GM18517 (cell line): ENCODE measurements around the gene PWWP2B.
"Not testable (repeated sequence)": the region's sequence is repeated elsewhere in the genome, so short reads cannot be mapped to it uniquely, and the experiment has no call there.

Source experiments
- ATAC-seq: cut with Tn5 transposase; IDR thresholded peaks from one replicate; pipeline ENCODE4 v1.9.1; 2021; ENCODE audit warnings: mild to moderate bottlenecking, moderate library complexity; ENCODE audit not compliant: unreplicated experiment

PWWP2B gene

DNA sequence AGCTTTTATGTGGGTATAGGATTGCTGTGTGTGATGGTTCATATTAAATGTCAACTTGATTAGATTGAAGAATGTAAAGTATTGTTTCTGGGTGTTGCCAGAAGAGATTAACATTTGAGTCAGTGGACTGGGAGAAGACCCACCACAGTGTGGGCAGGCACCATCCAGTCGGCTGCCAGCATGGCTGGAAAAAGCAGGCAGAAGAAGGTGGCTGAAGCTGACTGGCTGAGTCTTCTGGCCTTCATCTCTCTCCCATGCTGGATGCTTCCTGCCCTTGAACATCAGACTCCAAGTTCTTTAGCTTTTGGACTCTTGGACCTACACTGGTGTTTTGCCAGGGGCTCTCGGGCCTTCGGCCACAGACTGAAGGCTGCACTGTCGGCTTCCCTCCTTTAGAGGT lies 16.0 kb upstream of the PWWP2B start:
- ATAC-seq = not testable (repeated sequence)

GRCh38 chr10:132381741-132382140 lies 15.3 kb upstream of the PWWP2B start:
- ATAC-seq = no peak

DNA sequence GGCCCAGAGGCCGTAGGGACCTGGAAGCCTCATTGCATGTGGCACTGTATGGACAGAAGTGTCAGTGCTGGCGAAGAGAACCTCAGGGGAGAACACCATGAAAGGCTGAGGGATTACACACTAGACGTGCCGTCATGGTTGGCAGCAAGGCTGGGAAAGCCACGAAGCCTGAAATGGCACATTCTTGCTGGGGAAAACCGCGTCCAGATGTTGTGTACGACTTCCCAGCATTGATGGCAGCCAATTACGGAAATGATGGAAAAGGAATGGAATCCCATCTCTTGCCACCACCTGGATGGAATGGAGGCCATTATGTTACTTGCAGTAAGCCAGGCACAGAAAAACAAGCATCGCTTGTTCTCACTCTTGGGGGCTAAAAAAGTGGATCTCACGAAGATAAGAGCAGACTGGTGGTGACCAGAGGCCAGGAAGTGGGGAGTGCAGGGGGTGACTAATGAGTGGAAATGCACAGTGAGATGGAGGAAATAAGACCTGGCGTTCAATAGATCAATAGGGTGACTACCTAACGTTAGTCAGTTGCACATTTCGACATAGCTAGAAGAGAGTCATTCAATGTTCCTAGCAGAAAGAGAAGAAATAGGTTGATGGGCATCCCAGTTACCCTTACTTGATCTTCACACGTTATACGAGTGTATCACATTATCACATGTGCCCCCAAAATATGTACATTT lies 14.6 kb upstream of the PWWP2B start:
- ATAC-seq = no peak

GRCh38 chr10:132383101-132383500 lies 13.9 kb upstream of the PWWP2B start:
- no peak for ATAC-seq

- no peak for ATAC-seq
Measured at GRCh38 chr10:132383751-132384196, 13.2 kb upstream of the PWWP2B start.

DNA sequence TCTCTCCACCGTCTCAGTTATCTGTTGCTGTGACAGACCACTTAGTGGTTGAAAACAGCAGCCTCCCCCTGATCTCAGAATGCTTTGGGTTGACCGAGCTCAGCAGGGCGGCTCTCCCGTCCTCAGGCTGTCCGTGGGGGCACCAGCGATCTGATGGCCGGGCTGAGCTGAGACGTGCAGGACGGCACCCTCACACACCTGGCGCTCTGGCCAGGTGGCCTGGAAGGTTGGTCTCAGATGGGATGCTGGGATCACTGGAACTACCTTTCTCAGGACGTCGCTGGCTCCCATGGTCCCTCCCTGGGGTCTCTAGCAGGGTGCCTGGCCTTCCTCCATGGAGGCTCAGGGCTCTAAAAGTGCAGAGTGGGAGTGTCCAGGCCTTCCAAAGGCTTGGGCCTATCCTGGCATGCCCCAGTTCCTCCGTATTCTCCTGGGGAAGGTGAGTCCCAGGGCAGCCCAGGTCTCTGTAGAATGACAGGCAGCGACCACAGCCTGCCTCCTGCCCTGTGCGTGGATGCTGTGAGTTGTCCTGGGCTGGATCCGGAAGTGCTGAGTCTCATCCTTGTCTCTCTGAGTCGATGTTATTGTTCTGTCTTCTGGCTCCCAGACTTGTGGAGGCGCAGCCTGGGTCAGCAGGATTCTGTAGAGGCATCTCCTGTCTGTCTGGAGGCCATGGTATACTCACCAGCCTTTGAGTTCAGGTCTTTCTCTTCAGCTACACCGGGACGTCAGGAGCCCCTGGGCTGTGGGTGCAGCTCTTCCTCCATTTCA lies 12.2 kb upstream of the PWWP2B start:
- no peak for ATAC-seq

- ATAC-seq = no peak
Measured at GRCh38 chr10:132385389-132385667, 11.7 kb upstream of the PWWP2B start.

DNA sequence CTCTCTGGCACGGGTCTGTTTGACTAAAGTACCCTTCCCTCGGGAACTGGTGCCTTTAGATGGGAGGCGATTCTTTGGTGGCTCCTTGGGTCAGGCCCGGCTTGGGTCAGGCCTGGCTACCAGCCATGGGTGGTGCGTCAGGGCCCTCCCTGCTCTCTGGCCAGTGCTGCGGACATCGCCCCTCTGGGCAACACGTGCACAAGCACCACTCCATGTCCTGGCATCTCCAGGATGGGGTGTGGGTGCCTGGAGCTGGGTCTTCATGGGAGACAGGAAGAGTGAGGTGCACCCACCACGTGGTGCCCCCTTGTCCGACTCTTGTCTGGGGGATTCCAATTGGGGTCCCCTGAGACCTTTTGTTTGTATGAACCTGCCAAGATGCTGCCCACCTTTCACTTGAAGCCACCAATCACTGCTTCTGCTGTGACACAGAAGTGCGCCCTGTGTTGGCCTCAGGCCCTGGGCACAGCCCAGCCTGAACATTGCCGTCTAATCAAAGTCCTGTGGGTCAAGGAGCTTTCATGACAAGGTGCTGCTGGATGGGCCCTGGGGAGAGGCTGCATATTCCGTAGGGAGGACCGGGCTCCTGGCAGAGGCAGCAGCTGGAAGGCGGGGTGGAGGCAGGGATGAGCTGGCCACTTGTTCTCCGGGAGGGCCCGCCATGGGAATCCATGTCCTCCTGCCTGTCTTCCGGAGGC lies 11.1 kb upstream of the PWWP2B start:
- no peak for ATAC-seq

DNA sequence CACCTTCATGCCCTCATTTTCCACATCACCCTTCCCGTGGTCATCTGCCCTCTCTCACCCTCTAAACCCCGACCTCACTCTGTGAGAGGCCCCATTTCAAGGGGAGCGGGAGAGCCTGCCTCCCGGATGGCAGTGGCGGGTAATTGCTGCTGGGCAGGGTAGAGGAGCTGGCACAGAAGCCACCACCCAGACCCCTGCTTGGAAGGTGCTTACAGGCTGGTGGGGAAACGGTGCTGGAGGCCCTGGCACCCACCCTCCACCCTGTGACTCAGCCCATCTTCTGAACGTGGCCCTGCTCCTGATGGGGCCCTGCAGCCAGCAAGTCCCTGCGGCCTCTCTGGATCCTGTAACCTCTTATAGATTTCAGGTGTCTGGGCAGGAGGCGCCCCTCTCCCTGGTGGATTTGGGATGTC lies 10.6 kb upstream of the PWWP2B start:
- no peak for ATAC-seq

DNA sequence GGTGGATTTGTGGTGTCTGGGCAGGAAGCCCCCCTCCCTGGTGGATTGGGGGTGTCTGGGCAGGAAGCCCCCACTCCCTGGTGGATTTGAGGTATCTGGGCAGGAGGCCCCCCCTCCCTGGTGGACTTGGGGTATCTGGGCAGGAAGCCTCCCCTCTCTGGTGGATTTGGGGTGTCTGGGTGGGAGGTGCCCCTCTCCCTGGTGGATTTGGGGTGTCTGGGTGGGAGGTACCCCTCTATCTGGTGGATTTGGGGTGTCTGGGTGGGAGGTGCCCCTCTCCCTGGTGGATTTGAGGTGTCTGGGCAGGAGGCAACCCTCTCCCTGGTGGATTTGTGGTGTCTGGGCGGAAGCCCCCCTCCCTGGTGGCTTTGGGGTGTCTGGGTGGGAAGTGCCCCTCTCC lies 10.1 kb upstream of the PWWP2B start:
- ATAC-seq = not testable (repeated sequence)

DNA sequence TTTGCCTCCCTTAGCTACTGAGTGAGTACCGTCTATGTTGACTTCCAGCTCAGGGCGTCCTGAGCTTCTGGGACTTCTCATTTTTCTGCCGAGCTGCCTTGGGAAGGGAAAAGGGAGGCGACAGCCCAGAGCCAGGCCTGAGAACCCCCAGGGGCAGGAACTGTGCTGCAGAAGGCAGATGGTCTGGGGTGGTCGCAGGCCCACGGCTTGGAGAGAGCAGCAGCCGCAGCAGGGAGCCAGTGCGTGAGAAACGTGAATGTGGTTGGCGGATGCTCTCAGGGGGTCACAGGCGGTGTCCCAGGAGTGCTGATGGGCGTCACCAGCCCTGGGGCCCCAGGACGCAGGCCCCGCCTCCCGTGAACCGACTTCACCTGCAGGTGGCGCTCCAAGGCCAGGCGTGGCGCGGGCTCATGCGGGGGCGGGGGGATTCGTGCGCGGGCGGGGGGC lies 9.2 kb upstream of the PWWP2B start:
- no peak for ATAC-seq

DNA sequence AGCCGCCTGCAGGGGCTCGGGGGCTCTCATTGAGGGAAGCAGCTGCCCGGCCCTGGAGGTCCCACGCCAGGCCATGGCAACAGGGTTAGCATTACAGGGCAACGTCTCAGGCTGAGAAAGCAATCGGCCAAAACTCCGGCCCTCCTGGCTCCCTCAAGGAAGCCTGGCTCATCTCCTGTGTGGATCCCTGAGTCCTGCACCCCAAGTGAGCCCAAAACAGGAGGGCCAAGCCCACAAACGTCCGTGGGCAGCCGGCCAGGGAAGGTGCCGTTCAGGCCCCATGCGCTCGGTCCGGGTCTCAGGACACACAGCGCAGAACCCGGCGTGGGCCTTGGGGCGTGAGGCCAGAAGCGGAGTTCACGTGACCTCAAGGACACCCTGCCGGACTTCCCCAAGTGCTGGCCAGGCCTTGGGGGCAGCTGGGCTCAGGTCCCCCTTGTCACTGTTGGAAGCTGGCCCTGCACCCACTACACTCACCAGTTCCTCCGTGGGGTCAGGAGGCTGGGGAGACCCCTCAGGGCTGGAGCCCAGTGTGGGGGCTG lies 8.0 kb upstream of the PWWP2B start:
- ATAC-seq = no peak

GRCh38 chr10:132389433-132390169 lies 7.4 kb upstream of the PWWP2B start:
- ATAC-seq = no peak

DNA sequence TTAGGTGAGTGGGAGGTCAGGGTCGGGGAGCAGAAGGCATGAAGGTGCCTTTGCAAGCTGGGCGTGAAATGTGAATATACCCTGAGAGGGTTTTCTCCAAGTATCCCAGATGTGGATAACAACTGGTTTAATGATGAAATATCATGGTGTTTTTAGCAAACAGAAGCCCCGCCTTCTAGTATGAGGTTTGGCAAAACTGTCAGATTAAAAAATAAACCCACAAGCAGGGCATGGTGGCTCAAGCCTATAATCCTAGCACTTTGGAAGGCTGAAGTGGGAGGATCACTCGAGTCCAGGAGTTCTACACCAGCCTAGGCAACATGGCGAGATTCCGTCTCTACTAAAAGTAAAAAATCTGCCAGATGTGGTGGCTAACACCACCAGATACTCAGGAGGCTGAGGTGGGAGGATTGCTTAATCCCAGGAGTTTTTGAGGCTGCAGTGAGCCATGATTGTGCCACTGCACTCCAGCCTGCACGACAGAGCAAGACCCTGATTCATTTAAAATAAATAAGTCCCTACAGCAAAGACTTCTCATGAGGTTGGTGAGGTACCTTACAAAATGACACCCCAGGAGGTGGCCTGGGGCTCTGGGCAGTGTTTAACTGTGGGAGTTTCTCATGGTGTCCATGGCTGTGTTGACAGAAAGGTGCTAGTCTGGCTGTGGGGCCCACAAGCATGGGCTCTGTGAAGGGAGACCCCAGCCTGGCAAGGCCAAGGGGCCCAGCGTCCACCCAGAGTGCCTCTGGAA lies 6.7 kb upstream of the PWWP2B start:
- ATAC-seq = no peak

DNA sequence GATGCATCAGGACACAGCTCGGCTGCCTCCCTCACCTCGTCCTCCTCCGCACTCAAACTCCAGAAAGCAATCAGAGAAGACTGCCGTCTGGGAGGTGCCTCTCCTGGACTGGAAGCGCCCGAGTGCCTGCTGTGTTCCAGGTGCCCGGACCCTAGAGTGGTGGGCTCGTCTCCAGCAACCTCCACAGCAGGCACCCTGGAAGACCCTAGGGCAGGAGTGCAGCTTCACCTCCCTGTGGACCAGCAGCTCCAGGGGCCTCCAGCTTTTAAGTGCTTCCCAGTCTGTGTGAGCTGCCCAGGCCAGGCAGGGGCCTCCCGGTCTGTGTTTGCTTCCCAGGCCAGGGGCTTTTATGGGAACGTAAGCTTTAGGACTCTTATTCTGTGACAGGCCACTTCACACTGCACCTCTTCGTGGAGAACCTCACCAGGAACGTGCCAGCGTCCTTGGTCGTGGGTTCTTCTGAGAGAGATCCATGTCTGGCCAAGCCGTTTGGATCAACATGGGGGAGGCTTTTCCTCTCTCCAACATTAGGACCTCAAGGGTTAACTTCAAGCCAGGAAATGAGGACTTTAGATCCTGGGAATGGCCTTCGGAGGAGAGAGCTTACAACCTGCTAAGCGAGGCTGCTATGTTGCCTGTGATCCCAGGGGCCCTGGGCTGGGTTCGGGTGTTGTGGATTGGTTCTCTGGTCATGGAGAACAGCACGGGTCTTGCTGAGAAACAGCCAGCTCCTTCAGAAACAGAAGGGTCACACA lies 5.9 kb upstream of the PWWP2B start:
- ATAC-seq = no peak

- no peak for ATAC-seq
Measured at GRCh38 chr10:132391676-132392020, 5.4 kb upstream of the PWWP2B start.

DNA sequence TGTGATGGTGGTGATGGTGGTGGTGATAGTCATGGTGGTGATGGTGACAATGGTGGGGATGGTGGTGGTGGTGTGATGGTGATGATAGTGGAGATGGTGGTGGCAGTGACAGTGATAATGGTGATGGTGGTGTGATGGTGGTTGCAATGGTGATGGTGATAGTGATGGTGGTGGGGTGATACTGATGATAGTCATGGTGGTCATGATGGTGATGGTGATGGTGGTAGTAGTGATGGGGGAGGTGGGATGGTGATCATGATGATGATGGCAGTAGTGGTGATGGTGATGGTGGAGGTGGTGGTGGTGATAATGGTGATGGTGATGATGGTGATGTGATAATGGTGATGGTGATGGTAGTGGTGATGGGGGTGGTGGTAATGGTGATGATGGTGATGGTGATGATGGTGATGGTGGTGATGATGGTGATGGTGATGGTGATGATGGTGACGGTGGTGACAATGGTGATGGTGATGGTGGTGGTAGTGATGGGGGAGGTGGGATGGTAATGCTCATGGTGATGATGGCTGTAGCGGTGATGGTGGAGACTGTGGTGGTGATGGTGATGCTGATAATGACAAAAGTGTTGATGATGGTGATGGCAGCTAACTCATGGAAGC lies 4.7 kb upstream of the PWWP2B start:
- ATAC-seq = no peak

DNA sequence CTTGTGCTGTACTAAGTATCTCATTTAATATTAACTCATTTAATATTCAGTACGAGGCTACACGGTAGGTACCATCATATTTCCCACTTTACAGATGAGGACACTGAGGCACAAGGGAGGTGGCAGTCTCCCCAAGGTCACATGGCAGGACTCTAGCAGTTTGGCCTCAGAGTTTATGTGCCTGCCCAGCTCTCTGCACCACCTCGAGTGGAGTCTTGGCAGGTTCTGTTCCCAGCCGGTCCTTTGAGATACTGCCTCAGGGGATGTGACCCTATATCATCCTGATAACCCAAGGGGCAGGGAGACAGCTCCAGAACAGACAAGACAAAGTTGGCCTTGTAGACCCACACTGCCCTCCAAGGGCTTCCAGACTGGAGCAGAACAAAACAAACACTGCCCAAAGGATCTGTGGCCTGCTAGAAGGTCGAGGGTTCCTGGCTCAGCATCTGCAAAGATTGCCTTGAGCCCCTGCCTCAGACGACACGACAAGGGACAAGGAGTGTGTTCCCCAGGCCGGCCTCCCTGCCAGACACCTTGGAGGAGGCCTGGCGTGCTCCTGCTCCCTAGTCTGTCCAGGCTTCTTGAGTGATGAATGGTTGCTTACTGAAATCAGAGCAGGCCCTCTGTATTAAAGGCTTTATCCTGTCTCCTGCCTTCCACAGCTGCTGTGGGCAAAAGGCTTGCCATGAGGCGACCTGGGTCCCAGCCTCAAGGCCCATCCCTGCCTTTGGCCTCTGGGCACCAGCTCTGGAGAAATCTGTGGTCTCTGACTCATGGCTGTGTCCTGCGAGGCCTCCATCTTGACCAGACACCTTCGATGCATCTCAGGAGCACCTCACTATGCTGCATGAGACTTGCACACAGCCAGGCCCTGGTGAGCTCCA lies 3.9 kb upstream of the PWWP2B start:
- no peak for ATAC-seq
